ENCODE results near the gene MDP1. TPM values are rescaled to one million over a fixed set of nuclear protein-coding genes. Genes with fewer than 3 reads are reported as not detected.
"Not testable (repeated sequence)": the region's sequence is repeated elsewhere in the genome, so short reads cannot be mapped to it uniquely, and the experiment has no call there.

MDP1 gene
- total RNA-seq, 2 donors from 2014 or later, result 21.0 to 25.0 TPM

DNA sequence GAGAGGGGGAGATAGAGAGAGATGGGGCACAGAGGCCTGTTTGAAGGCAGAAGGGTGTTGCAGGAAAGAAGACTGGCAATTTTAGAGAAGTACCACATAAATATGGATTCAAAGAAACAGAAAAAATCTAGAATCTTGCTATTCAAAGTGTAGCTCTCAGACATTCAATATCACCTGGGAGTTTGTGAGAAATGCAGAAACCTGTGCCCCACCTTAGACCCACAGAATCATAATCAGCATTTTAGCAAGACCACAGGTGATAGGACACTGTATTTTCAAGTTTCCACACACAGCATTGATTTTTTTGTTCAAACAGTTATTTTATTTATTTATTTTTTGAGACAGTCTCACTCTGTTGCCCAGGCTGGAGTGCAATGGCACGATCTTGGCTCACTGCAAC is 13.0 kb upstream of the MDP1 start:
- no peak for DNase-seq
- Mint-ChIP-seq H3K4me3 (no peak overlapping the region), H3K27me3 (ENCODE audit: insufficient read depth) (no peaks in the 10 kb centered on the region), H3K36me3 (ENCODE audit: low read depth) (peaks cover 27% of the 10 kb centered on the region), H3K27ac (no peak overlapping the region), H3K4me1 (peaks cover 17% of the 10 kb centered on the region), H3K9me3 (no peaks in the 10 kb centered on the region)
- TF ChIP-seq, protein P1, sequence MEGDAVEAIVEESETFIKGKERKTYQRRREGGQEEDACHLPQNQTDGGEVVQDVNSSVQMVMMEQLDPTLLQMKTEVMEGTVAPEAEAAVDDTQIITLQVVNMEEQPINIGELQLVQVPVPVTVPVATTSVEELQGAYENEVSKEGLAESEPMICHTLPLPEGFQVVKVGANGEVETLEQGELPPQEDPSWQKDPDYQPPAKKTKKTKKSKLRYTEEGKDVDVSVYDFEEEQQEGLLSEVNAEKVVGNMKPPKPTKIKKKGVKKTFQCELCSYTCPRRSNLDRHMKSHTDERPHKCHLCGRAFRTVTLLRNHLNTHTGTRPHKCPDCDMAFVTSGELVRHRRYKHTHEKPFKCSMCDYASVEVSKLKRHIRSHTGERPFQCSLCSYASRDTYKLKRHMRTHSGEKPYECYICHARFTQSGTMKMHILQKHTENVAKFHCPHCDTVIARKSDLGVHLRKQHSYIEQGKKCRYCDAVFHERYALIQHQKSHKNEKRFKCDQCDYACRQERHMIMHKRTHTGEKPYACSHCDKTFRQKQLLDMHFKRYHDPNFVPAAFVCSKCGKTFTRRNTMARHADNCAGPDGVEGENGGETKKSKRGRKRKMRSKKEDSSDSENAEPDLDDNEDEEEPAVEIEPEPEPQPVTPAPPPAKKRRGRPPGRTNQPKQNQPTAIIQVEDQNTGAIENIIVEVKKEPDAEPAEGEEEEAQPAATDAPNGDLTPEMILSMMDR (conservative IDR thresholded peaks at IDR 0.05), result no peak
- H3K36me3 ChIP-seq (ENCODE audit: control insufficient read depth, insufficient read depth, low read length), result peaks cover 33% of the 10 kb centered on the region
- no peaks in the 10 kb centered on the region for H3K9me3 ChIP-seq (ENCODE audit: control insufficient read depth, low read length)
- H3K27me3 ChIP-seq (ENCODE audit: control insufficient read depth, insufficient read depth, low read length, poor library complexity, severe bottlenecking), result no peaks in the 10 kb centered on the region
- no peak overlapping the region for H3K4me3 ChIP-seq (ENCODE audit: low read length)
- WGBS, 2 experiments (ENCODE audit: insufficient coverage in 1 of 2, insufficient read length in 1 of 2), result 0% methylated on average over 1 of the region's 1 CpG; no CpG with 5 or more reads in 1 of the 2 experiments
- H3K27ac ChIP-seq (ENCODE audit: low read depth, low read length), result no peak overlapping the region
- H3K9ac ChIP-seq (ENCODE audit: extremely low read depth, low read length, poor library complexity, severe bottlenecking), result no peak overlapping the region
- H3K4me1 ChIP-seq (ENCODE audit: control insufficient read depth, insufficient read depth, low read length), result peaks cover 8% of the 10 kb centered on the region

DNA sequence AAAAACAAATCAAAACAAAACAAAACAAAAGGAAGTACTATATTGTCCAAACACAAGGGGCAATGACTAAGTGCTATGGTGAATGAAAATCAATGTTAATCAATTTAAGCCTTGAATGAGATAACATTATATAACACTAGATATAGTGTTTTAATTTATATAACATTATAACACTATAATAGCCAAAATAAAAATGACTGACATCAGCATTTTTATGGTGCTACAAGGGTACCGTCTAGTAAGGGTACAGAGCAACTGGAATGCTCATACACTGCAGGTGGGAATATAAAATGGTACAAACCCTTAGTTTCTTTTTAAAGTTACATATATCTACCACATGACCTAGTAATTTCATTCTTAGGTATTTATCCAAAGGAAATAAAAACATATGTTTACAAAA is 10.6 kb upstream of the MDP1 start:
- no peak overlapping the region for H3K9ac ChIP-seq (ENCODE audit: extremely low read depth, low read length, poor library complexity, severe bottlenecking)
- H3K27ac ChIP-seq (ENCODE audit: low read depth, low read length), result no peak overlapping the region
- H3K4me1 ChIP-seq (ENCODE audit: control insufficient read depth, insufficient read depth, low read length), result no peaks in the 10 kb centered on the region
- TF ChIP-seq, protein P1 (conservative IDR thresholded peaks at IDR 0.05), result no peak
- WGBS, 2 experiments (ENCODE audit: insufficient coverage in 1 of 2, insufficient read length in 1 of 2), result 100% methylated on average over 1 of the region's 1 CpG; no CpG with 5 or more reads in 1 of the 2 experiments
- Mint-ChIP-seq H3K4me3 (no peak overlapping the region), H3K4me1 (peaks cover 7% of the 10 kb centered on the region), H3K27ac (no peak overlapping the region), H3K36me3 (ENCODE audit: low read depth) (peaks cover 26% of the 10 kb centered on the region), H3K27me3 (ENCODE audit: insufficient read depth) (no peaks in the 10 kb centered on the region), H3K9me3 (no peaks in the 10 kb centered on the region)
- no peak overlapping the region for H3K4me3 ChIP-seq (ENCODE audit: low read length)
- H3K36me3 ChIP-seq (ENCODE audit: control insufficient read depth, insufficient read depth, low read length), result peaks cover 33% of the 10 kb centered on the region
- no peaks in the 10 kb centered on the region for H3K27me3 ChIP-seq (ENCODE audit: control insufficient read depth, insufficient read depth, low read length, poor library complexity, severe bottlenecking)
- H3K9me3 ChIP-seq (ENCODE audit: control insufficient read depth, low read length), result no peaks in the 10 kb centered on the region
- DNase-seq, result no peak

DNA sequence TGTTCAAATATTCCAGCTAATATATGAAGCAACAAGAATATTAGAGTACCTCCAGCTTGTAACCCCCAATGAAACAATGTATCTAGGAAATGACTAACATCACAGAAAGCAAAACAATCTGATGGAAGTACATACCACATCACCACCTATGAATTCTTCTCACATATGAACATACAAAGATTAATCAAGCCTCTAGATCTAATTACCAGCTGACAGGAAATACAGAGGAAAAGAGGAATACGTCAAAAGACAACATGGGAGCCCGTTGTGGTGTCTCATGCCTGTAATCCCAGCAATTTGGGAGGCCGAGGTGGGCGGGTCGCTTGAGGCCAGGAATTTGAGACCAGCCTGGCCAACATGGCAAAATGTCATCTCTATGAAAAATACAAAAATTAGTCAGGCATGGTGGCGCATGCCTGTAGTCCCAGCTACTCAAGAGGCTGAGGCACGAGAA is 8.8 kb upstream of the MDP1 start:
- no peak overlapping the region for H3K27ac Mint-ChIP-seq
- DNase-seq, result no peak
- TF ChIP-seq, protein P1 (conservative IDR thresholded peaks at IDR 0.05), result no peak
- H3K36me3 ChIP-seq (ENCODE audit: control insufficient read depth, insufficient read depth, low read length), result peaks cover 31% of the 10 kb centered on the region
- no peaks in the 10 kb centered on the region for H3K4me1 ChIP-seq (ENCODE audit: control insufficient read depth, insufficient read depth, low read length)
- no peak overlapping the region for H3K9ac ChIP-seq (ENCODE audit: extremely low read depth, low read length, poor library complexity, severe bottlenecking)
- no peak overlapping the region for H3K4me3 ChIP-seq (ENCODE audit: low read length)
- no peak overlapping the region for H3K27ac ChIP-seq (ENCODE audit: low read depth, low read length)
- H3K4me3 Mint-ChIP-seq, result no peak overlapping the region
- H3K27me3 Mint-ChIP-seq (ENCODE audit: insufficient read depth), result no peaks in the 10 kb centered on the region
- WGBS, 2 experiments (ENCODE audit: insufficient coverage in 1 of 2, insufficient read length in 1 of 2), result 91 to 96% methylated on average over 7 of the region's 7 CpGs
- H3K9me3 Mint-ChIP-seq, result no peaks in the 10 kb centered on the region
- H3K4me1 Mint-ChIP-seq, result no peaks in the 10 kb centered on the region
- H3K27me3 ChIP-seq (ENCODE audit: control insufficient read depth, insufficient read depth, low read length, poor library complexity, severe bottlenecking), result no peaks in the 10 kb centered on the region
- H3K36me3 Mint-ChIP-seq (ENCODE audit: low read depth), result peaks cover 26% of the 10 kb centered on the region
- no peaks in the 10 kb centered on the region for H3K9me3 ChIP-seq (ENCODE audit: control insufficient read depth, low read length)

DNA sequence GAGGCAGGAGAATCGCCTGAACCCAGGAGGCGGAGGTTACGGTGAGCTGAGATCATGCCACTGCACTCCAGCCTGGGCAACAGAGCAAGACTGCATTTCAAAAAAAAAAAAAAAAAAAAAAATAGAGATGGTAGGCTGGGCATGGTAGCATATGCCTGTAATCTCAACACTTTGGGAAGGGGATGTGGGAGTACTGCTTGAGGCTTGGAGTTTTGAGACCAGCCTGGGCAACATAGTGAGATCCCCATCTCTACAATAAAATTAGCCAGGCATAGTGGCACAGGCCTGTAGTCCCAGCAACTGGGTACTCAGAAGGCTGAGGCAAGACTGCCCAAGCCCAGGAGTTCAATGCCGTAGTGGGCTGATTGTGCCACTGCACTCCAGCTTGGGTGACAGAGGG is 7.1 kb upstream of the MDP1 start:
- H3K9me3 Mint-ChIP-seq; DNase-seq; H3K4me3 Mint-ChIP-seq; H3K9ac ChIP-seq (ENCODE audit: extremely low read depth, low read length, poor library complexity, severe bottlenecking); H3K27ac Mint-ChIP-seq; H3K4me3 ChIP-seq (ENCODE audit: low read length); H3K27me3 ChIP-seq (ENCODE audit: control insufficient read depth, insufficient read depth, low read length, poor library complexity, severe bottlenecking); H3K4me1 ChIP-seq (ENCODE audit: control insufficient read depth, insufficient read depth, low read length); H3K27ac ChIP-seq (ENCODE audit: low read depth, low read length); H3K4me1 Mint-ChIP-seq; H3K27me3 Mint-ChIP-seq (ENCODE audit: insufficient read depth); H3K9me3 ChIP-seq (ENCODE audit: control insufficient read depth, low read length): not testable (repeated sequence)
- WGBS, 2 experiments (ENCODE audit: insufficient coverage in 1 of 2, insufficient read length in 1 of 2), result 96% methylated on average over 4 of the region's 4 CpGs; no CpG with 5 or more reads in 1 of the 2 experiments
- H3K36me3 ChIP-seq (ENCODE audit: control insufficient read depth, insufficient read depth, low read length), result peaks cover 26% of the 10 kb centered on the region
- H3K36me3 Mint-ChIP-seq (ENCODE audit: low read depth), result peaks cover 20% of the 10 kb centered on the region

All from endodermal cell (in vitro differentiated cells).